GM21737 (cell line): ENCODE data around the gene TMEM114.

Source experiments
- ATAC-seq: cut with Tn5 transposase; IDR thresholded peaks from one replicate; pipeline ENCODE4 v1.9.1; 2021; ENCODE audit warnings: mild to moderate bottlenecking, moderate library complexity; ENCODE audit not compliant: unreplicated experiment

The TMEM114 gene

GRCh38 chr16:8551388-8552332 lies 38.7 kb downstream of the TMEM114 start:
- no peak for ATAC-seq

DNA sequence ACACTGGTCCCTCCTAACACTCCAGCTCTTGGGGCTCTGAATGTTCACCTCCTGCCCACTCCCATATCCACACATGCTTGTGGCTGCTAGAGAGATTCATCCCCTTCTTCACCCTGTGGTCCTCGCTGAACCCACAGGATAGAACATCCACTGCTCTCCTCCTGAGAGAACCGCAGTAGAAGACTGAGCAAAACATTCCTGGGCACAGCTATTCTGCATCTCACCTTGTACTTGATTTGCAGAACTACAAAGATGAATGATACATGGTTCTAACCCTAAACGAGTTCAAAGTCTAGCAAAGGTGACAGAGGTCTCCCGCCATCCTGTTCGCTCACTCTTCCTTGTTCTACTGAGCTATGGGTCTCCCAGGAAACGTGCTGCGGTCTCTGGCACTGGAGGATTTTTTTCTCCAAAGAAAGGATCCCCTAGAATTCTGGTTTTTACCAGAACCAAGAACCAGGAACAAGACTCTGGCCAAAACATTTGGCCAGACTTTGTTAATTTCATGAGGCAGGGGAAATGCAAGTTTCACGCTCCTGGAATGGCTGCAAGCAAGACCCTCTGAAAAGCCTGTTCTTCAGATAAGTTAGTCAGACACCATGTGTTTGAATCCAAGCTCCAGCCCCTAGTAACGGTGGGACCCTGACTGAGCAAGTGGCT lies 39.5 kb downstream of the TMEM114 start:
- no peak for ATAC-seq

GRCh38 chr16:8549843-8550412 lies 40.4 kb downstream of the TMEM114 start:
- no peak for ATAC-seq

- ATAC-seq: no peak
These were observed 42.1 kb downstream of the TMEM114 start for GRCh38 chr16:8548166-8548565.

- ATAC-seq: no peak
These were observed 42.5 kb downstream of the TMEM114 start for GRCh38 chr16:8547762-8548161.

DNA sequence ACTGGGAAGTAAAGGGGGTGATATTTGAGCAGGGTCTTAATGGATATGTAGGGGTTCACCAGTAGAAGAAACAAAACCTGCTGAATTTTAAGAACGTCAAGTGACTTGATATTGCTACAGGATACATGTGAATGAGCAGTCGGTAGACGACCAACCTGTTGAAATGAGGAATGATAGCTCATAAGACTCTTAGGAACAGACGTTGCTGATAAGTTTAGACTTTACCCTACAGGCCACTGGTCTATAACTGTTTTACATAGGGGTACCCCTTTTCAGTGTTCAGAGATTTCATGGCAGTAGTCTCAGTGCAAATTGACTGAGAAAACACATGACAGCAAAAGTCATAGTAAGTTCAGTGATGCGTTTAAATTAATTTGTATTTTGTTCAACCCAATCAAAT lies 45.9 kb downstream of the TMEM114 start:
- ATAC-seq: no peak

DNA sequence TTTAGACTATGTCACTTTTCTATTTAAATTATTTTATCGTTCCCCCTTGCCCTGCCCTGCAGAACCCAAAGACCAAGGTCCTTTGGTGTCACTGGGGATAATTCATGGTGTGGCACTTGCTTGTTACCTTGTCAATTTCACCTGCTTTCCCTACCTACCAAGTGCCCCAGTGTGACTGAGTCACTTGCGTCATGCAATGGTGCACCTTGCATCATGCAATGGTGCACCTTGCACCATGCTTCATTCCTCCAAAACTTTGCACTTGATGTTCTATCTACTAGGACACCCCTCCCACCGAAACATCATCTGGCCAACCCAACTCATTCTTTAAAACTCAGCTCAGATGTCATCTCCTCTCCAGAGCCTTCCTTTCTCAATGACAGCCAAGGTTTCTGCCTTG lies 47.1 kb downstream of the TMEM114 start:
- no peak for ATAC-seq

DNA sequence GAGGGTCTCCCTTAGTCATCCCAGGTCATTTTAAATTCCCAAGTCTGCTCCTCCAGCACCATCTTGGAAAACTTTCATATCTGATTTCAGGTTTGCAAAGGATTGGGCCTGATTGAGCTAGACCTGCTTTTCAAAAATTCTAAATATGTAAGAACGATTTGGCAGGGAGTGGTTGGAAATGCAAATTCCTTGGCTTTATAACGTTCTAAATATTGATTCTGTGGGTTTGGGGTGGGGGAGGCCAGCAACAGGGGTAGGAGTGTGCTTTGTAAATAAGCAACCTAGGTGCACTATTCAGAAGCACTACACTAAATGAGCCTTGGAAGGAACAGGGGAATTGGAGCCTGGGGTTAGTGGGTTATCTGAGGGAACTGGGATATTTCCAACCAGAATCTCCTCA lies 47.9 kb downstream of the TMEM114 start:
- ATAC-seq: no peak

DNA sequence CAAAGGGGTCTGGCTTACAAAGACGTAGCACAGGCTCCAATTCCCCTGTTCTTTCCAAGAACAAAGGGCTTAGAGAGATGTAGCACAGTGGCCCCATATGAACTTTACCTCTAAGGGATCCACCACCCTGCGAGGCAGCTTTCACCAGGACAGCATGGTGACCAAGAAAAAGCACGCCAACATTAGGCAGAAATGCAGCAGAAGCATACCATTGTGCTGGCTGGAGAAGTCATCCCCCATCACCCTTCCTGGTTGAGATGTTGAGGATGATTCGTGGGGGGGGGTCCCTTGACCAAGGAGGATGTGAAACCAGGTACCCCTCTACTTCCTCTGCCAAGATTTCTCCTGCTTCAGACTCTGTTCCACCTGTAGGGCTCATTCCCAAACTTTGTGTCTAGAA lies 48.4 kb downstream of the TMEM114 start:
- no peak for ATAC-seq

GRCh38 chr16:8537691-8538342 lies 52.5 kb downstream of the TMEM114 start:
- ATAC-seq: no peak

GRCh38 chr16:8533509-8533908 lies 56.8 kb downstream of the TMEM114 start:
- ATAC-seq: no peak

GRCh38 chr16:8530752-8531384 lies 59.4 kb downstream of the TMEM114 start:
- ATAC-seq: no peak

- no peak for ATAC-seq
These were observed 61.8 kb downstream of the TMEM114 start for GRCh38 chr16:8528471-8528870.

DNA sequence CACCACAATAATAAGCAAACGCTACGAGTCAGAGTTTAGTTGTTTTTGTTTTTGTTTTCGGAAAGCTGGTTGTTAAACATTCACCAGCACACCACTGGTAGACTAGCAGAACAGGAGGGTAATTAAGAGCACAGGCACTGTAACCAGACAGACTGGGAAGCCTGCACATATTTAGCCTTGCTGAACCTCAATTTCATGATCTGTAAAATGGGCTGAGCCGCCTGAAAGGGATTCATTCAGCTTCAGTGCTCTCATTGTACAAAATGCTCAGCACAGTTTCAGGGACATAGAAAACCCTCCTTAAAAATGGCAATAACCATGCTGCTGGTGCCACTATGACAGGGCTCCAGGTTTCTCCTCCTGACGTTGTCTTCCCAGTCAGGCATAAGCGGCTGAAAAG lies 66.4 kb downstream of the TMEM114 start:
- no peak for ATAC-seq

GRCh38 chr16:8522757-8523156 lies 67.6 kb downstream of the TMEM114 start:
- no peak for ATAC-seq

- no peak for ATAC-seq
These were observed 70.7 kb downstream of the TMEM114 start for GRCh38 chr16:8519643-8520042.
